ENCODE measurements around the gene MAU2. TPM values are rescaled to one million over a fixed set of nuclear protein-coding genes. Genes with fewer than 3 reads are reported as not detected.

Gene MAU2
- total RNA-seq, 1 donor from 2014 or later = 75.7 TPM

- Mint-ChIP-seq H3K4me1 (ENCODE audit: unreplicated experiment) (peaks cover 61% of the 10 kb centered on the region), H3K36me3 (ENCODE audit: unreplicated experiment) (no peaks in the 10 kb centered on the region), H3K9me3 (ENCODE audit: unreplicated experiment) (no peaks in the 10 kb centered on the region), H3K27me3 (ENCODE audit: unreplicated experiment) (no peaks in the 10 kb centered on the region), H3K4me3 (ENCODE audit: unreplicated experiment) (peak overlapping the region; percentile 97), H3K27ac (ENCODE audit: unreplicated experiment) (no peak overlapping the region)
- TF ChIP-seq CTCF (IDR thresholded peaks at IDR 0.05) = no peak
- no peak for DNase-seq (ENCODE audit: extremely low spot score, unreplicated experiment)
These were observed 87.0 kb downstream of the MAU2 start for GRCh38 chr19:19407633-19407930.

Other genes starting within 250 kb of the MAU2 start
- 34.3 and 37.5 TPM in 2 replicates for gene TMEM161A, start 182.4 kb upstream of the MAU2 start, total RNA-seq
- 1.2 and 1.6 TPM in 2 replicates for gene MEF2B, start 150.6 kb upstream of the MAU2 start, total RNA-seq
- 23.7 and 24.4 TPM in 2 replicates for gene BORCS8, start 128.7 kb upstream of the MAU2 start, total RNA-seq
- 74.8 and 75.3 TPM in 2 replicates for gene RFXANK, start 128.6 kb upstream of the MAU2 start, total RNA-seq
- gene NR2C2AP, start 117.4 kb upstream of the MAU2 start, total RNA-seq = 11.6 and 11.7 TPM in 2 replicates
- gene NCAN, start 108.9 kb upstream of the MAU2 start, total RNA-seq = not detected in 2 replicates
- gene TM6SF2, start 47.5 kb upstream of the MAU2 start, total RNA-seq = 1.3 and 1.6 TPM in 2 replicates
- gene SUGP1, start 320 bp upstream of the MAU2 start, total RNA-seq = 61.9 and 71.7 TPM in 2 replicates
- 75.6 and 81.3 TPM in 2 replicates for gene GATAD2A, start 84.8 kb downstream of the MAU2 start, total RNA-seq
- gene TSSK6, start 194.7 kb downstream of the MAU2 start, total RNA-seq = 1.7 and 2.0 TPM in 2 replicates
- gene NDUFA13, start 195.4 kb downstream of the MAU2 start, total RNA-seq = 372 and 376 TPM in 2 replicates
- 6.1 and 6.3 TPM in 2 replicates for gene YJEFN3, start 208.1 kb downstream of the MAU2 start, total RNA-seq
- 0.63 and 1.1 TPM in 2 replicates for gene CILP2, start 217.4 kb downstream of the MAU2 start, total RNA-seq

Data from osteocyte (in vitro differentiated cells).